Inflammatory macrophage treated with lipopolysaccharide for 4 hours (primary cell): ENCODE results near the gene AIP.
"Not testable (repeated sequence)": the region's sequence is repeated elsewhere in the genome, so short reads cannot be mapped to it uniquely, and the experiment has no call there.

Experiments used
- DNase-seq: peaks from one replicate; pipeline ENCODE4 v3.0.0-alpha.2; 2020

The AIP gene

GRCh38 chr11:67469508-67469811 lies 13.4 kb upstream of the AIP start:
- DNase-seq = no peak

- DNase-seq = no peak
Measured at GRCh38 chr11:67470337-67471002, 12.4 kb upstream of the AIP start.

- no peak for DNase-seq
Measured at GRCh38 chr11:67472882-67473281, 9.9 kb upstream of the AIP start.

GRCh38 chr11:67476692-67477091 lies 6.1 kb upstream of the AIP start:
- not testable (repeated sequence) for DNase-seq

- DNase-seq = not testable (repeated sequence)
Measured at GRCh38 chr11:67477344-67478050, 5.3 kb upstream of the AIP start.

GRCh38 chr11:67482275-67482826 lies 475 bp upstream of the AIP start:
- DNase-seq = peak; percentile 80

- DNase-seq = no peak
Measured at GRCh38 chr11:67483831-67484665, 1.2 kb downstream of the AIP start.

GRCh38 chr11:67484847-67485311 lies 2.1 kb downstream of the AIP start:
- peak; percentile 59 for DNase-seq

- not testable (repeated sequence) for DNase-seq
Measured at GRCh38 chr11:67485873-67486361, 3.1 kb downstream of the AIP start.

- DNase-seq = no peak
Measured at GRCh38 chr11:67486481-67487195, 3.8 kb downstream of the AIP start.

GRCh38 chr11:67489203-67489884 lies 6.5 kb downstream of the AIP start:
- DNase-seq = no peak

GRCh38 chr11:67489885-67490726 lies 7.3 kb downstream of the AIP start:
- DNase-seq = no peak

GRCh38 chr11:67490727-67491065 lies 7.9 kb downstream of the AIP start:
- no peak for DNase-seq

GRCh38 chr11:67491276-67492068 lies 8.6 kb downstream of the AIP start:
- no peak for DNase-seq

GRCh38 chr11:67492069-67492727 lies 9.4 kb downstream of the AIP start:
- no peak for DNase-seq

GRCh38 chr11:67492801-67493547 lies 10.1 kb downstream of the AIP start:
- DNase-seq = no peak

GRCh38 chr11:67493548-67494370 lies 10.9 kb downstream of the AIP start:
- DNase-seq = no peak
